Testis (tissue), 3 donors: ENCODE measurements around the gene POLR2E. TPM values are rescaled to one million over a fixed set of nuclear protein-coding genes. Genes with fewer than 3 reads are reported as not detected.

Source experiments
- DNase-seq: peaks from one replicate; pipeline ENCODE4 v3.0.0-alpha.2; 2019
- H3K27ac ChIP-seq, 2 donors: fragments of 200-600 bp; sonication (generic); one replicate each; pipeline ENCODE4 v1.5.1; 2019
- H3K27me3 ChIP-seq: fragments of 200-600 bp; sonication (generic); one replicate; pipeline ENCODE4 v1.5.1; 2019
- H3K36me3 ChIP-seq: fragments of 200-600 bp; sonication (generic); one replicate; pipeline ENCODE4 v1.5.1; 2017; ENCODE audit warnings: low read depth; ENCODE audit errors: missing control alignments
- H3K4me1 ChIP-seq: fragments of 200-600 bp; sonication (generic); one replicate; pipeline ENCODE4 v1.5.1; 2019
- H3K4me3 ChIP-seq, 2 donors: fragments of 200-600 bp; sonication (generic); one replicate each; pipeline ENCODE4 v1.5.1; 2017 to 2019
- H3K9me3 ChIP-seq: fragments of 200-600 bp; sonication (generic); one replicate; pipeline ENCODE4 v1.5.1; 2017
- POLR2A ChIP-seq: fragments of 450-650 bp; IDR thresholded peaks from one replicate; pipeline ENCODE4 v1.6.1; 2017; ENCODE audit warnings: antibody characterized with exemption, mild to moderate bottlenecking, moderate library complexity
- WGBS, 2 donors: methylation state at CpG; one replicate each; pipeline ENCODE4 v1.1.5; 2018; 5-methylcytosine and 5-hydroxymethylcytosine counted together
- intact Hi-C: fragments of 100-400 bp; cut with DNase I; formaldehyde crosslinking; loops from one replicate; pipeline ENCODE4 v1.15.1; 2023; ENCODE audit warnings: low total_unique reads
- polyA plus RNA-seq: library from polyadenylated mRNA; stranded (reverse); fragments of 350-450 nt; fragmentation: Illumina TruSeq; extraction: RNeasy Lipid Tissue Mini Kit (QIAGEN cat#74804); gene quantifications from one replicate; pipeline ENCODE4 v1.2.3, GENCODE V29; 2014; ENCODE audit warnings: low read depth, low replicate concordance; ENCODE audit not compliant: insufficient read depth
- total RNA-seq, 2 donors: library from RNA; depleted of rRNA; stranded (reverse); fragments of >200 nt; gene quantifications; one replicate each; pipeline ENCODE4 v1.2.3, GENCODE V29; 2016
- TF ChIP-seq, protein P1 (sequence below), 3 experiments: fragments of 450-650 bp in 2 of 3; fragments of 200-600 bp in 1 of 3; sonication (generic) in 1 of 3; IDR thresholded peaks; one replicate each; pipeline ENCODE4 v1.5.1; 2016 to 2019; ENCODE audit warnings: antibody characterized with exemption in 3 of 3, mild to moderate bottlenecking in 2 of 3, moderate library complexity in 1 of 3

POLR2E gene
- total and polyA plus RNA-seq, 3 donors from 2014 or later, result 96.5 to 246 (median 143) TPM

- DNase-seq, result peak; percentile 61
- H3K4me3 ChIP-seq, result no peak overlapping the region
- intact Hi-C loops, result no loop called here
- TF ChIP-seq POLR2A, result no peak
- TF ChIP-seq, protein P1, sequence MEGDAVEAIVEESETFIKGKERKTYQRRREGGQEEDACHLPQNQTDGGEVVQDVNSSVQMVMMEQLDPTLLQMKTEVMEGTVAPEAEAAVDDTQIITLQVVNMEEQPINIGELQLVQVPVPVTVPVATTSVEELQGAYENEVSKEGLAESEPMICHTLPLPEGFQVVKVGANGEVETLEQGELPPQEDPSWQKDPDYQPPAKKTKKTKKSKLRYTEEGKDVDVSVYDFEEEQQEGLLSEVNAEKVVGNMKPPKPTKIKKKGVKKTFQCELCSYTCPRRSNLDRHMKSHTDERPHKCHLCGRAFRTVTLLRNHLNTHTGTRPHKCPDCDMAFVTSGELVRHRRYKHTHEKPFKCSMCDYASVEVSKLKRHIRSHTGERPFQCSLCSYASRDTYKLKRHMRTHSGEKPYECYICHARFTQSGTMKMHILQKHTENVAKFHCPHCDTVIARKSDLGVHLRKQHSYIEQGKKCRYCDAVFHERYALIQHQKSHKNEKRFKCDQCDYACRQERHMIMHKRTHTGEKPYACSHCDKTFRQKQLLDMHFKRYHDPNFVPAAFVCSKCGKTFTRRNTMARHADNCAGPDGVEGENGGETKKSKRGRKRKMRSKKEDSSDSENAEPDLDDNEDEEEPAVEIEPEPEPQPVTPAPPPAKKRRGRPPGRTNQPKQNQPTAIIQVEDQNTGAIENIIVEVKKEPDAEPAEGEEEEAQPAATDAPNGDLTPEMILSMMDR (IDR thresholded peaks at IDR 0.05), result peak; percentile 60 to 83 (median 68)
- H3K27ac ChIP-seq, result no peak overlapping the region
- no peaks in the 10 kb centered on the region for H3K9me3 ChIP-seq
- peaks cover 4% of the 10 kb centered on the region for H3K4me1 ChIP-seq
- 7 to 9% methylated on average over 25 to 60 of the region's 60 CpGs for WGBS, 2 donors
- H3K27me3 ChIP-seq, result no peaks in the 10 kb centered on the region
- no peaks in the 10 kb centered on the region for H3K36me3 ChIP-seq
These were observed 30.2 kb downstream of the POLR2E start for GRCh38 chr19:1064661-1065605.

DNA sequence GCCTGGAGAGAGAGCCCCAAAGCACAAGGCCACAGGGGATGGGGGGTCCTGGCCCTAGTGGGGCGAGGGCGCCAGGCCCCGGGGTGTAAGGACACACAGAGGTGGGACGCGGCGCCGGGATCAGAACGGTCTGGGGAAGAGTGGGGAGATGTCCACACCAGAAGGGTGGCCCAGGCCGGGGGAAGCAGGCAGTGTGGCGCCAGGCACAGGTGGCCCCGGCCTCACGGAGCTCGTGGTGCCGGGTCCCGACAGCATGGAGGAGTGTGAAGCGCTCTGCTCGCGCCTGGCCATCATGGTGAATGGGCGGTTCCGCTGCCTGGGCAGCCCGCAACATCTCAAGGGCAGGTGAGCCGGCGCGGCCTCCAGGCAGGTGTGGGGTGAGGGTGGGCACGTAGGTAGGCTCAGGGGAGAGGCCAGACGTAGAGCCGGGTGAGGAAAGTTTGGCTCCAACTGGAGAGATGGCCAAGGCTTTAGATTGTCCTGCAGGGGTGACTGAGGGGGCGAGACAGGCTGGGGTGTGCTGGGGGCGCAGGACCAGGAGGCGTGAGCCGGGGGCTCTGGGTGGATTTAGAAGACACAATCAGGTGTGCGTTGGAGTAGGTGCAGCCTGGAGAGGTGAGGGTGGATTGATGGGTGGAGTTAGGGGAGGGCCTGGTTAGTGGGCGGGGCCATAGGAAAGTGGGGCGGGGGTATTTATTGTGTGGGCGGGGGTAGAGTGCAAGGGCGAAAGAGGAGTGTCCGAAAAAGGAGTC is 31.1 kb downstream of the POLR2E start:
- no peak for DNase-seq

DNA sequence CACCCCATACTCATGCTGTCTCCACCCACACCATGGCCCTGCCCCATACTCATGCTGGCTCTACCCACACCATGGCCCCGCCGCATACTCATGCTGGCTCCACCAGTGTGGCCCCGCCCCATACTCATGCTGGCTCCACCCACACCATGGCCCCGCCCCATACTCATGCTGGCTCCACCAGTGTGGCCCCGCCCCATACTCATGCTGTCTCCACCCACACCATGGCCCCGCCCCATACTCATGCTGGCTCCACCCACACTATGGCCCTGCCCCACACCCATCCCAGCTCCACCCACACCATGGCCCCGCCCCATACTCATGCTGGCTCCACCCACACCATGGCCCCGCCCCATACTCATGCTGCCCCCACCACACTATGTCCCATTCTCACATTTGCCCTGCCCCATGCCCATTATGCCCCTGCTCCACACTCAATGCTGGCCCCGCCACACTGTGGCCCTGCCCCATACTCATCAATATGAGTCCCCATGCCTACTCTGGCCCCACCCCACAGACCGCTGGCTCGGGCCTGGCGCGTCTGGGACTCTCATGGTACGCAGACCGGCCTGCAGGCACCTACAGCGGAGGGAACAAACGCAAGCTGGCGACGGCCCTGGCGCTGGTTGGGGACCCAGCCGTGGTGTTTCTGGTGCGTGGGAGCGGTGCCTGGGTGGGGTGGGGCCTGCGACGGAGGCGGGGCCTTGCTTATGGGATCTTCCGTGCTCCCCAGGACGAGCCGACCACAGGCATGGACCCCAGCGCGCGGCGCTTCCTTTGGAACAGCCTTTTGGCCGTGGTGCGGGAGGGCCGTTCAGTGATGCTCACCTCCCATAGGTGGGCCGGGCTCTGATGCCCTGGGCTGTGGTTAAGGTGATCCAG is 31.9 kb downstream of the POLR2E start:
- no peak for TF ChIP-seq POLR2A
- TF ChIP-seq, protein P1 (IDR thresholded peaks at IDR 0.05), result no peak
- no peaks in the 10 kb centered on the region for H3K27me3 ChIP-seq
- peaks cover 4% of the 10 kb centered on the region for H3K4me1 ChIP-seq
- no peaks in the 10 kb centered on the region for H3K9me3 ChIP-seq
- WGBS, 2 donors, result 57 to 69% methylated on average over 19 to 34 of the region's 37 CpGs
- H3K4me3 ChIP-seq, result no peak overlapping the region
- H3K36me3 ChIP-seq, result no peaks in the 10 kb centered on the region
- no peak overlapping the region for H3K27ac ChIP-seq
- intact Hi-C loops, result no loop called here
- peak; percentile 72 for DNase-seq

More for the DNA sequence above, 31.1 kb downstream of the POLR2E start:
- H3K9me3 ChIP-seq, result no peaks in the 10 kb centered on the region
- intact Hi-C loops, result no loop called here
- no peaks in the 10 kb centered on the region for H3K36me3 ChIP-seq
- H3K27ac ChIP-seq, result no peak overlapping the region
- TF ChIP-seq, protein P1 (IDR thresholded peaks at IDR 0.05), result no peak
- TF ChIP-seq POLR2A, result no peak
- no peak overlapping the region for H3K4me3 ChIP-seq
- no peaks in the 10 kb centered on the region for H3K27me3 ChIP-seq
- WGBS, 2 donors, result 37 to 73% methylated on average over 28 to 37 of the region's 37 CpGs
- peaks cover 4% of the 10 kb centered on the region for H3K4me1 ChIP-seq

DNA sequence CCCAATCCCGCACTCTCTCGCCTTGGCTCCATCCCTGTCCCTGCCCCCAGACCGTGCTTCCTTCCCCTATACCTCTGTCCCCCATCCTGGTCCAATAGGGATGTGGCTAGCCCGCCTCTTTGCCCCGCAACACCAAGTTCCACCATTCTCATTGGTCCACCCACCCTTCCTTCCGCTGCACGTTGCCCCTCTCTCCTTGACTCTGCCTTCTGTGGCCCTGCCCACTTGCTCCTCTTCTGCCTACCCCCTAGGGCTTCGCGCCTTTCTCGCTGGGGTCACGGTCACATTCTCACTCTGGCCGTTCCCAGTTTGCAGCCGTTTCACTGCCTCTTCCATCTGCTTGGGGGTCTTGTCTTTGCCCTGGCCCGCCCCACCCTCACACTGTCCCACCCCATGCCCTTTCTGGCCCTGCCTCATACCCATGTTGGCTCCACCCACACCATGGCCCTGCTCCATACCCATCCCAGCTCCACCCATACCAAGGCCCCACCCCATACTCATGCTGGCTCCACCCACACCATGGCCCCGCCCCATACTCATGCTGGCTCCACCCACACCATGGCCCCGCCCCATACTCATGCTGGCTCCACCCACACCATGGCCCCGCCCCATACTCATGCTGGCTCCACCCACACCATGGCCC is 32.7 kb downstream of the POLR2E start:
- Histone ChIP-seq H3K4me3 (no peak overlapping the region), H3K27ac (no peak overlapping the region), H3K4me1 (peaks cover 4% of the 10 kb centered on the region), H3K36me3 (no peaks in the 10 kb centered on the region), H3K27me3 (no peaks in the 10 kb centered on the region), H3K9me3 (no peaks in the 10 kb centered on the region)
- TF ChIP-seq, protein P1 (IDR thresholded peaks at IDR 0.05), result no peak
- TF ChIP-seq POLR2A, result no peak
- no peak for DNase-seq
- intact Hi-C loops, result no loop called here
- 44 to 75% methylated on average over 17 of the region's 17 CpGs for WGBS, 2 donors
